H1 (cell line): ENCODE results near the gene CYB561D2. TPM values are rescaled to one million over a fixed set of nuclear protein-coding genes. Genes with fewer than 3 reads are reported as not detected.

Experiments used
- CTCF ChIA-PET: fragments of 300-600 bp; sonication (Branson Sonifier 250); formaldehyde crosslinking; loops from one replicate; lab custom pipeline; 2021; ENCODE audit not compliant: partially characterized antibody; lab: Charles Lee
- POLR2A ChIA-PET: fragments of 300-600 bp; sonication (Branson Sonifier 250); formaldehyde crosslinking; loops from one replicate; lab custom pipeline; 2021; ENCODE audit warnings: inconsistent platforms; ENCODE audit not compliant: partially characterized antibody; lab: Charles Lee
- DNase-seq, 2 experiments: peaks; one replicate each; pipeline versions ENCODE4 v3.0.0 to v3.0.0-alpha.2; 2010 to 2022; ENCODE audit warnings: low spot score in 2 of 2, low read depth in 1 of 2, mixed read lengths in 1 of 2
- FAIRE-seq: peaks from 2 replicates; lab custom pipeline; 2011; peaks lifted over from hg19 to GRCh38; lab: Jason Lieb, UNC
- H2AFZ ChIP-seq: 2 replicates; pipeline ENCODE4 v1.8.1; 2012; ENCODE audit warnings: low read length, inconsistent platforms
- H2AK5ac ChIP-seq: 2 replicates; pipeline ENCODE4 v1.6.1; 2013; ENCODE audit warnings: low read depth, low read length
- H2BK120ac ChIP-seq: replicated peaks from 2 replicates; pipeline ENCODE3; 2013; ENCODE audit warnings: low read depth, low read length, inconsistent platforms
- H2BK12ac ChIP-seq: 2 replicates; pipeline ENCODE4 v1.6.1; 2013; ENCODE audit warnings: low read depth, low read length
- H2BK15ac ChIP-seq: 2 replicates; pipeline ENCODE4 v1.6.1; 2013; ENCODE audit warnings: low read length
- H2BK20ac ChIP-seq: 2 replicates; pipeline ENCODE4 v1.6.1; 2013; ENCODE audit warnings: low read length
- H2BK5ac ChIP-seq: 2 replicates; pipeline ENCODE4 v1.6.1; 2013; ENCODE audit warnings: low read depth, low read length
- H3K14ac ChIP-seq: 2 replicates; pipeline ENCODE4 v1.6.1; 2013; ENCODE audit warnings: inconsistent platforms; ENCODE audit not compliant: insufficient read length
- H3K18ac ChIP-seq: 2 replicates; pipeline ENCODE4 v1.6.1; 2013; ENCODE audit warnings: low read length; ENCODE audit errors: extremely low read depth
- H3K23ac ChIP-seq: 2 replicates; pipeline ENCODE4 v1.6.1; 2013; ENCODE audit warnings: inconsistent platforms; ENCODE audit not compliant: insufficient read length
- H3K23me2 ChIP-seq: 2 replicates; pipeline ENCODE4 v1.6.1; 2013; ENCODE audit warnings: low read depth, low read length
- H3K27ac ChIP-seq: 2 replicates; pipeline ENCODE4 v1.6.1; 2011; ENCODE audit warnings: low read depth, low read length, inconsistent platforms
- H3K27me3 ChIP-seq, 4 experiments: replicated peaks in 1 of 4; 1 replicate in 1 of 4; 2 replicates in 3 of 4; pipeline versions ENCODE4 v1.6.1 to v1.8.1; 2011 to 2013; ENCODE audit warnings: low read length in 3 of 4, mild to moderate bottlenecking in 3 of 4, inconsistent platforms in 2 of 4, mixed read lengths in 2 of 4, moderate library complexity in 1 of 4; ENCODE audit not compliant: control insufficient read depth in 3 of 4, insufficient read depth in 3 of 4; ENCODE audit errors: extremely low read depth in 1 of 4
- H3K36me3 ChIP-seq, 4 experiments: 2 replicates each; pipeline versions ENCODE4 v1.6.1 to v1.8.1; 2011 to 2013; ENCODE audit warnings: mild to moderate bottlenecking in 4 of 4, low read length in 3 of 4, moderate library complexity in 2 of 4, control low read depth in 1 of 4, inconsistent platforms in 1 of 4; ENCODE audit not compliant: insufficient read depth in 4 of 4, control insufficient read depth in 2 of 4
- H3K4ac ChIP-seq: replicated peaks from 2 replicates; pipeline ENCODE3; 2013; ENCODE audit warnings: low read length, low read depth, mixed read lengths, inconsistent platforms; ENCODE audit not compliant: insufficient read length
- H3K4me1 ChIP-seq, 4 experiments: replicated peaks in 1 of 4; 1 replicate in 1 of 4; 2 replicates in 3 of 4; pipeline versions ENCODE4 v1.6.1 to v1.8.1; 2011 to 2013; ENCODE audit warnings: low read length in 3 of 4, inconsistent platforms in 2 of 4, mixed read lengths in 1 of 4; ENCODE audit not compliant: insufficient read depth in 4 of 4, control insufficient read depth in 3 of 4
- H3K4me2 ChIP-seq, 2 experiments: 2 replicates each; pipeline versions ENCODE4 v1.6.1 to v1.8.1; 2011 to 2013; ENCODE audit warnings: low read depth in 2 of 2, low read length in 2 of 2, control low read depth in 1 of 2, inconsistent platforms in 1 of 2, mild to moderate bottlenecking in 1 of 2; ENCODE audit not compliant: insufficient read depth in 1 of 2
- H3K4me3 ChIP-seq, 4 experiments: fragments of 200-600, 300-600 bp in 1 of 4; sonication (generic), shearing (Covaris generic), sonication (Bioruptor Twin) in 1 of 4; 2 replicates each; pipeline versions ENCODE4 v1.5.1 to v1.8.1; 2011 to 2016; ENCODE audit warnings: low read length in 4 of 4, low read depth in 3 of 4, control low read depth in 2 of 4, inconsistent platforms in 2 of 4, mild to moderate bottlenecking in 2 of 4, mixed read lengths in 1 of 4, moderate library complexity in 1 of 4; ENCODE audit not compliant: insufficient read depth in 2 of 4; ENCODE audit errors: extremely low read depth in 1 of 4
- H3K56ac ChIP-seq: replicated peaks from 2 replicates; pipeline ENCODE3; 2013; ENCODE audit warnings: low read depth, mild to moderate bottlenecking, mixed read lengths, low read length, inconsistent platforms; ENCODE audit not compliant: insufficient read length
- H3K79me1 ChIP-seq: 2 replicates; pipeline ENCODE4 v1.6.1; 2013; ENCODE audit warnings: low read depth, low read length, control low read depth
- H3K79me2 ChIP-seq, 2 experiments: 2 replicates each; pipeline versions ENCODE4 v1.6.1 to v1.8.1; 2012 to 2013; ENCODE audit warnings: low read length in 2 of 2, mild to moderate bottlenecking in 2 of 2, inconsistent platforms in 1 of 2; ENCODE audit not compliant: insufficient read depth in 2 of 2, control insufficient read depth in 1 of 2
- H3K9ac ChIP-seq, 4 experiments: replicated peaks in 1 of 4; 1 replicate in 1 of 4; 2 replicates in 3 of 4; pipeline versions ENCODE4 v1.6.1 to v1.8.1; 2011 to 2013; ENCODE audit warnings: low read depth in 3 of 4, low read length in 3 of 4, control low read depth in 2 of 4, mild to moderate bottlenecking in 2 of 4, moderate library complexity in 2 of 4, inconsistent platforms in 1 of 4; ENCODE audit errors: extremely low read depth in 1 of 4
- H3K9me3 ChIP-seq, 2 experiments: 2 replicates each; pipeline versions ENCODE4 v1.6.1 to v1.8.1; 2012 to 2013; ENCODE audit warnings: mild to moderate bottlenecking in 2 of 2, moderate library complexity in 2 of 2, control low read depth in 1 of 2, inconsistent platforms in 1 of 2, low read depth in 1 of 2, low read length in 1 of 2, mixed read lengths in 1 of 2; ENCODE audit not compliant: insufficient read depth in 2 of 2
- H4K20me1 ChIP-seq, 2 experiments: replicated peaks in 1 of 2; 2 replicates each; pipeline versions ENCODE3 to v1.8.1; 2011 to 2013; ENCODE audit warnings: inconsistent platforms in 2 of 2, low read length in 2 of 2, mild to moderate bottlenecking in 1 of 2; ENCODE audit not compliant: insufficient read depth in 2 of 2, control insufficient read depth in 1 of 2
- H4K5ac ChIP-seq: 2 replicates; pipeline ENCODE4 v1.6.1; 2013; ENCODE audit warnings: low read length, low read depth, mixed read lengths, inconsistent platforms; ENCODE audit not compliant: insufficient read length
- H4K8ac ChIP-seq: 2 replicates; pipeline ENCODE4 v1.8.0; 2013; ENCODE audit warnings: mild to moderate bottlenecking, moderate library complexity, low read length, inconsistent platforms; ENCODE audit not compliant: insufficient read depth; ENCODE audit errors: extremely low read depth
- H4K91ac ChIP-seq: replicated peaks from 2 replicates; pipeline ENCODE3; 2013; ENCODE audit warnings: low read length, mixed read lengths, inconsistent platforms; ENCODE audit not compliant: insufficient read length
- CBX8 ChIP-seq: fragments of 300-800, 300-1000 bp; sonication (generic); IDR thresholded peaks from 2 replicates; pipeline ENCODE4 v1.7.1; 2016; ENCODE audit warnings: low read depth, low read length, borderline replicate concordance
- KDM4A ChIP-seq: IDR thresholded peaks from one replicate; pipeline ENCODE4 v1.7.1; 2012; ENCODE audit warnings: low read depth, mild to moderate bottlenecking, moderate library complexity, low read length, inconsistent platforms; ENCODE audit not compliant: severe bottlenecking
- KDM5A ChIP-seq: fragments of 200-600 bp; IDR thresholded peaks from 2 replicates; pipeline ENCODE4 v1.7.1; 2012; ENCODE audit warnings: mild to moderate bottlenecking, low read length, inconsistent platforms, mixed read lengths
- RNF2 ChIP-seq: fragments of 200-900, 300-1000 bp; sonication (generic); IDR thresholded peaks from 2 replicates; pipeline ENCODE4 v1.7.1; 2016; ENCODE audit warnings: borderline replicate concordance, low read depth, mild to moderate bottlenecking, antibody characterized with exemption, low read length; ENCODE audit not compliant: poor library complexity, severe bottlenecking; ENCODE audit errors: missing control alignments
- SP4 ChIP-seq: IDR thresholded peaks from 2 replicates; pipeline ENCODE4 v1.6.1; 2012; ENCODE audit warnings: low read length, inconsistent platforms
- WGBS, 2 experiments: shearing (Covaris generic) in 1 of 2; methylation state at CpG; one replicate each; pipeline versions ENCODE4 v1.1.6 to v1.1.7; 2013 to 2015; ENCODE audit warnings: low lambda C conversion rate in 2 of 2, mixed read lengths in 2 of 2, inconsistent platforms in 1 of 2, low coverage in 1 of 2, missing lambda C conversion rate in 1 of 2; ENCODE audit not compliant: insufficient replicate concordance in 2 of 2, insufficient coverage in 1 of 2, insufficient read length in 1 of 2; ENCODE audit errors: extremely low coverage in 1 of 2, missing lambda C conversion rate in 1 of 2; 5-methylcytosine and 5-hydroxymethylcytosine counted together
- polyA plus RNA-seq, 7 experiments: library from polyadenylated mRNA; depleted of rRNA in 3 of 7; stranded (reverse) in 5 of 7; unstranded in 2 of 7; fragments of >200 nt in 5 of 7; fragments of 200-250 nt in 2 of 7; gene quantifications; 1 replicate in 5 of 7; 2 replicates in 1 of 7; 4 replicates in 1 of 7; pipeline versions ENCODE4 v1.2.1 to v1.2.3, GENCODE V29; 2011 to 2013; ENCODE audit warnings: missing spikeins in 2 of 7, mixed read lengths in 2 of 7
- total RNA-seq: library from RNA; stranded (reverse); fragmentation: NEBNext Ultra II Directional; extraction: Animal tissue kit (Norgen Biotek cat#: 25700); gene quantifications from 2 replicates; pipeline ENCODE4 v1.2.1, GENCODE V29; 2021

CYB561D2 gene
- total and polyA plus RNA-seq, 2 of the 8 experiments (the other 6 are each of a cell fraction or from before 2014, with no cell fraction given), result 9.8 to 34.0 TPM

DNA sequence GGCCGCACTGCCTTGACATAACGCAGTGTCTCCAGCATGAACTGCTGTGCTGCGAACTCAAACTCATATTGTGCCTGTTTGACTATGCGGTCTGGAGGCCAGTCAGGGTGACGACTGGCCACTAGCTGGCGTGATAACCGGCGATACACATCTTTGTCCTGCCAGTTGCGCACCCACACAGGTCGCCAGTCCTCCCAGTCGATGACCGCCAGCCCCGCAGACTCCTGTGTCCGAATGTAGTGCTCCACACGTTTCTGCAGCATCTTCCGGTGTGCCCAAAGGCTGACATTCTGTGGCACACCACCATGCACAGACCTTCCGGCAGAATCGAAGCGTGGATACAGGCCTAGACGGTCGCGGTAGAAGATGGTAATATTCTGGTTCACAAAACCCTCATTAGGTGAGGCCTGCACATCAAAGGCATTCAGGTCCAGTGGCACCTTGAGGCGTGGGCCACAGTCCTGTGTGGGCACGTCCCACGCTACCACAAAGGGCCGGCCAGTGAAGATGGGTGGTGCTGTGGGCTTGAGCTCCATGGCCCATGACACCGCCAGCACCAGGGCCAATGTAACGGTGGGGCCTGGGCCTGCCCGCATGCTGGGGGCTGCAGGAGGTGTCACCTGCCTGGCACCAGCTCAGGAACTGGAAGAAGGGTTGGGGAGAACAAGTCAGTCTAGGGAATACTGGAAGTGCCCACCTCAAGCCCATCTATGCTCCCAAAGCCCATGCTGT is 30.6 kb upstream of the CYB561D2 start:
- Histone ChIP-seq H4K8ac (no peak overlapping the region), H3K4me2 (peak overlapping the region; percentile 97), H2BK20ac (no peak overlapping the region), H4K20me1 (peaks cover 19 to 35% of the 10 kb centered on the region in 2 experiments), H3K9me3 (no peaks in the 10 kb centered on the region), H2BK5ac (peak overlapping the region; percentile 62), H3K4ac (peak overlapping the region; percentile 6), H2AK5ac (peak overlapping the region; percentile 32; the same call in 1 of the 2 replicates), H3K56ac (no peak overlapping the region), H3K4me1 (peaks cover 0 to 35% (median 19%) of the 10 kb centered on the region in 4 experiments; a peak in 6 of 7 replicates), H3K23ac (no peak overlapping the region), H3K79me2 (peaks cover 0 to 25% of the 10 kb centered on the region in 2 experiments; a peak in 3 of 4 replicates), H3K27me3 (no peaks in the 10 kb centered on the region), H2AFZ (no peak overlapping the region), H4K91ac (peak overlapping the region; percentile 1), H3K9ac (peak overlapping the region; percentile 86 to 100 (median 94)), H3K36me3 (peaks cover 16 to 34% (median 28%) of the 10 kb centered on the region in 4 experiments), H4K5ac (no peak overlapping the region), H2BK12ac (no peak overlapping the region), H3K14ac (no peak overlapping the region), H2BK15ac (peak overlapping the region; percentile 31), H3K27ac (peak overlapping the region; percentile 72; the same call in 1 of the 2 replicates), H3K18ac (no peak overlapping the region), H2BK120ac (no peak overlapping the region), H3K79me1 (peaks cover 20% of the 10 kb centered on the region), H3K23me2 (peaks cover 17% of the 10 kb centered on the region), H3K4me3 (peak overlapping the region; percentile 89 to 96 (median 94))
- no peak for DNase-seq
- ChIA-PET CTCF (interaction anchor here (0.6 to 5.6 kb wide), 13 partner anchors 13 to 628 kb away, joined by 3 to 60 read pairs (median 5); partner anchors contain the start of genes HYAL1, HYAL3 and NAA80), POLR2A (interaction anchor here (0.7 to 12.6 kb wide), 14 partner anchors 10 to 161 kb away, joined by 3 to 149 read pairs (median 5); partner anchors contain the start of genes HYAL1, HYAL3, LSMEM2 and NAA80)
- WGBS, 2 experiments, result 94% methylated on average over 29 of the region's 29 CpGs; no CpG with 5 or more reads in 1 of the 2 experiments
- FAIRE-seq, result no peak
- TF ChIP-seq KDM5A (no peak), CBX8 (no peak), SP4 (no peak), RNF2 (no peak), KDM4A (no peak)
